PC-9 (cell line): ENCODE measurements around the gene TMEM219.

Experiments
- CTCF ChIP-seq: fragments of 200-600 bp; sonication (generic); conservative IDR thresholded peaks from 2 replicates; pipeline ENCODE4 v1.6.1; 2017; ENCODE audit warnings: mixed run types, antibody characterized with exemption, mild to moderate bottlenecking, moderate library complexity
- EZH2 ChIP-seq: fragments of 200-600 bp; sonication (generic); IDR thresholded peaks from 2 replicates; pipeline ENCODE4 v1.8.0; 2017; ENCODE audit warnings: antibody characterized with exemption, low read depth

- TF ChIP-seq CTCF: no peak
- no peak for TF ChIP-seq EZH2
Measured at GRCh38 chr16:29920288-29921033, 41.4 kb upstream of the TMEM219 start.
